ENCODE data around the gene OXA1L. TPM values are rescaled to one million over a fixed set of nuclear protein-coding genes. Genes with fewer than 3 reads are reported as not detected.
"Not testable (repeated sequence)": the region's sequence is repeated elsewhere in the genome, so short reads cannot be mapped to it uniquely, and the experiment has no call there.

OXA1L gene
- total RNA-seq, 1 donor from 2014 or later, result 62.8 TPM

DNA sequence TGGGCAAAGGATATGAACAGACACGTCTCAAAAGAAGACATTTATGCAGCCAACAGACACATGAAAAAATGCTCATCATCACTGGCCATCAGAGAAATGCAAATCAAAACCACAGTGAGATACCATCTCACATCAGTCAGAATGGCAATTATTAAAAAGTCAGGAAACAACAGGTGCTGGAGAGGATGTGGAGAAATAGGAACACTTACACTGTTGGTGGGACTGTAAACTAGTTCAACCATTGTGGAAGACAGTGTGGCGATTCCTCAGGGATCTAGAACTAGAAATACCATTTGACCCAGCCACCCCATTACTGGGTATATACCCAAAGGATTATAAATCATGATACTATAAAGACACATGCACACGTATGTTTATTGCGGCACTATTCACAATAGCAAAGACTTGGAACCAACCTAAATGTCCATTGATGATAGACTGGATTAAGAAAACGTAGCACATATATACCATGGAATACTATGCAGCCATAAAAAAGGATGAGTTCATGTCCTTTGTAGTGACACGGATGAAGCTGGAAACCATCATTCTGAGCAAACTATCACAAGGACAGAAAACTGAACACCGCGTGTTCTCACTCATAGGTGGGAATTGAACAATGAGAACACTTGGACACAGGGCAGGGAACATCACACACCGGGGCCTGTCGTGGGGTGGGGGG, 8.4 kb upstream of the OXA1L start:
- ATAC-seq; DNase-seq (ENCODE audit: low spot score); intact Hi-C loops (cut with DNase I): not testable (repeated sequence)

- ATAC-seq (no peak), DNase-seq (ENCODE audit: low spot score) (no peak)
- intact Hi-C loops (cut with DNase I), result no loop called here
Measured at GRCh38 chr14:22761734-22762133, 4.8 kb upstream of the OXA1L start.

GRCh38 chr14:22764382-22764781, 2.1 kb upstream of the OXA1L start:
- intact Hi-C loops (cut with DNase I), result no loop called here
- ATAC-seq, result no peak

DNA sequence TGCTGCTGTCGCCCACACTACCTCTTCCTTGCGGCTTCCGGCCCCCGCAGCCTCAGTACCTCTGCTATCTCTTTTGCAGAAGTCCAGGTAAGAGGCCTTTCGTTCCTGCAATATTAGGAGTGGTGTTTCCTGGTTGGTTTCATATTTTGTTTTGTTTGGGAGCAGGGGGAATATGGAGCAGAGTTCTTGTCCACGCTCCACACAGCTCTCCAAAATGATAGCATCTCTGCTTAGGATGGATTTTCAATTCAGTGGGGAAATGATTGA, 768 bp downstream of the OXA1L start:
- intact Hi-C loops (cut with DNase I), result no loop called here
- ATAC-seq (no peak), DNase-seq (ENCODE audit: low spot score) (no peak)

More at GRCh38 chr14:22764382-22764781, 2.1 kb upstream of the OXA1L start:
- no peak for DNase-seq (ENCODE audit: low spot score)

GRCh38 chr14:22768947-22769346, 2.5 kb downstream of the OXA1L start:
- intact Hi-C loops (cut with DNase I), result no loop called here
- no peak for ATAC-seq

DNA sequence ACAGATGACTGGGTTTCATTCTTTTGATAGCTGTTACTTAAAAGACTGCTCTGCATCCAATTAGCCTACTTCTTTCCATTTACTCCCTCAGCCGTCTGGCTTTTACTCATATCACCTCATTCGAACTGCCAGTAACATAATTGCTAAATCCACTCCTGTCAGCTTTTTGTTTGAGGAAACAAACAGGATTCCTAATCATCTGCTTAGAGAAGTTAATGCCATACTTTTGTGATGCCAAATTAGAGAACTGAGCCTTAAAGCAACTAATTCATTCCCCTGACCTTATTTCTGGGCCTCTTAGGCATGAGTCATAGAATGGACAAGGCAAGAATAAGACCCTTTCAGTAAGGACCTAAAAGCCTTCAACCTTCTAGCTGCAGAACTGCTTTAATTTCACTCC, 2.9 kb downstream of the OXA1L start:
- intact Hi-C loops (cut with DNase I), result no loop called here
- no peak for ATAC-seq
- DNase-seq (ENCODE audit: low spot score), result no peak

More at GRCh38 chr14:22768947-22769346, 2.5 kb downstream of the OXA1L start:
- DNase-seq (ENCODE audit: low spot score), result no peak

DNA sequence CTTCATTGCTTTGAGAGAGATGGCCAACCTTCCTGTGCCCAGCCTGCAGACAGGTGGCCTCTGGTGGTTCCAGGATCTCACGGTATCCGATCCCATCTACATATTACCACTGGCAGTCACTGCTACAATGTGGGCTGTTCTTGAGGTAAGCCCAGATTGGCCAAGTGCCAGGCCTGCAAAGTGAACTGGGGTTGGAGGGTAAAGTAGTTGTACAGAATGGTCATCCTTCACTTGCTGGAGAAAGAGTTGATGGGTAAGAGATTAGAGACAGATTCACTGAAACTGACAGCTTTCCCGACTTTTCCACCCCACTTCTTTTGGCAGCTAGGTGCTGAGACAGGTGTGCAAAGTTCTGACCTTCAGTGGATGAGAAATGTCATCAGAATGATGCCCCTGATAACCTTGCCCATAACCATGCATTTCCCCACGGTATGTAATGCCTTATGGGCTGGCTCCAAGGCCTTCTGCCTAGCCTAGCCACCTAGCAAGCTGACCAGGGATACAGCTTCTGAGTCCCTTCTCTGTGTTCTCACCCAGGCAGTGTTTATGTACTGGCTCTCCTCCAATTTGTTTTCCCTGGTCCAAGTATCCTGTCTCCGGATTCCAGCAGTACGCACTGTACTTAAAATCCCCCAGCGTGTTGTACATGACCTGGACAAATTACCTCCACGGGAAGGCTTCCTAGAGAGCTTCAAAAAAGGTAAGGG, 4.1 kb downstream of the OXA1L start:
- ATAC-seq (no peak), DNase-seq (ENCODE audit: low spot score) (no peak)
- intact Hi-C loops (cut with DNase I), result no loop called here

GRCh38 chr14:22772725-22773124, 6.2 kb downstream of the OXA1L start:
- intact Hi-C loops (cut with DNase I), result no loop called here
- DNase-seq (ENCODE audit: low spot score) (no peak), ATAC-seq (no peak)

GRCh38 chr14:22773162-22774010, 6.9 kb downstream of the OXA1L start:
- intact Hi-C loops (cut with DNase I), result no loop called here
- ATAC-seq (no peak), DNase-seq (ENCODE audit: low spot score) (no peak)

DNA sequence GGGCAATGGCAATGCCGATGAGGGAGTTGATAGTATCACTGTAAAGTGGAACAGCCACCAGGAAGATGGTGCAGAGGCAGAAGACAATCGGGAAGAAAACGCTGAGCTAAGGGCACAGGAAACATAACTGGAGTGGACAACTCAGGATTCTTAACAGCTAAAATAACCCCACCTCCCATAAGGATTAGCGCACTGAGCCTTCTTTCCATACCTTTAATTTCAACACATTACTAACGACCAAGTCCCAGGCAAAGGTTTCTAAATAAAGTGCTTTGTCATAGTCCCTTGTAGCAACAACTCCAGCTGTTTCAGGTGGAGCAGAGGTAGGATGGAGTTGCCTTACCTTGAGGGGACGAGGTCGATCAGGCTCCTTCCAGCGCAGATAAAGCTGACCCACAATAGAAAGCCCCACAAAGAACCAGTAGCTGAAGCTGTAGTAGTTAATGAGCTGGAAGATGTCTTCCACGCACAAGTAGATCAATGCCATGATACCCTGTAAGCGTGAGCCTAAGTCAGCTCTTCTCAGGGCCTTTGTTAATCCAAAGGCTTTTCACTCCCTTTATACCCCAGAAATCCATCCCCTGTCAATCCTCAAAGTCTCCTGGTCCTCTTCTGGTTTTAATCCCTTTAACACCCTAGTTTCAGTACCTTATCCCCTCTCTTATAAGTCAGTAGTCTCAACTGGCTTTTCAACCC, 7.7 kb downstream of the OXA1L start:
- intact Hi-C loops (cut with DNase I), result no loop called here
- no peak for ATAC-seq
- no peak for DNase-seq (ENCODE audit: low spot score)

DNA sequence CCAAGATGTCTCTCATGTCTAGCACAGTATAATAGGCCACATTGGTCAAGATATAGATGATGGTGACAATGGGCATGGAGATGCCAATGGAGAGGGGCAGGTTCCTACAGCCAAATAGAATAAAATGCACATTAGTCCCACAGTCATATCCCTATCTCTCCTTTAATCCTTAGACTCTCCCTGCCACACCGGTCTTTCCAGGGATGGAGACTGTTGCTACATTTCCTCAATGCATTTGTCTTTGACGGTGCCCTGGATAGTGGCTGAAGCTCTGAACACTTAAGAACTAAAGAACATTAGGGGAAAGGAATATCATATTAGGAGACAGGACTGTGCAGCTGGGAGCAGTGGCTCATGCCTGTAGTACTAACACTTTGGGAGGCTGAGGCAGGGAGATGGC, 9.7 kb downstream of the OXA1L start:
- DNase-seq (ENCODE audit: low spot score) (no peak), ATAC-seq (no peak)
- intact Hi-C loops (cut with DNase I), result no loop called here

DNA sequence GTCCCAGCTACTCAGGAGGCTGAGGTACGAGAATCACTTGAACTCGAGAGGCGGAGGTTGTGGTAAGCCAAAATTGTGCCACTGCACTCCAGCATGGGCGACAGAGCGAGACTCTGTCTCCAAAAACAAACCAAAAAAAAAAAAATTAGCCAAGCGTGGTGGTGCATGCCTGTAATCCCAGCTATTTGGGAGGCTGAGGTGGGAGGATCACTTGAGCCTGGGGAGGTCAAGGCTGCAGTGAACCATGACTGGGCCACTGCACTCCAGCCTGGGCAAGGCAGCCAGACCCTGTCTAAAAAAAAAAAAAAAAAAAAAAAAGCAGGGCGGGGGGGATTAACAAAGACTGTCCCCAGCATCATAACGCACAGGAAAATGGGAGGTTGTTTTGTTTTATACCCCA, 10.4 kb downstream of the OXA1L start:
- intact Hi-C loops (cut with DNase I); ATAC-seq: not testable (repeated sequence)

DNA sequence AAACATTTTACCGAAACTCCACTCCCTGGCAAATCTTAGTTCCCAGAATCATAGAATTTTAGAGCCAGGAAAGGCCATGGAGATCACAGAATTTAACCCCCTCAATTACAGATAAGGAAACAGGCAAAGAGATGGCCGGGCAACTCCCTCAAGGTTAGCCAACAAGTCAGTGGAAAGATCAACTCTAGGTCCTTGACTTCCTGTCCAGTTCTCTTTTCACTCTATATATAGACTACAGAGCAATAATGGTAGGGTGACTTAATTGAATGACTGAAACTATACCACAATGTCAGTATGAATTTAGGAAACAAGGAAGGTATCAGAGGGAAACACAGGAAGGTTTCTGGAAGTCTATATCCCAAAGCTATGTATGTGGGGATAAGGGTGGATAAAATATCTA, 11.6 kb downstream of the OXA1L start:
- intact Hi-C loops (cut with DNase I), result no loop called here
- DNase-seq (ENCODE audit: low spot score) (no peak), ATAC-seq (no peak)

More for the DNA sequence above, 10.4 kb downstream of the OXA1L start:
- not testable (repeated sequence) for DNase-seq (ENCODE audit: low spot score)

DNA sequence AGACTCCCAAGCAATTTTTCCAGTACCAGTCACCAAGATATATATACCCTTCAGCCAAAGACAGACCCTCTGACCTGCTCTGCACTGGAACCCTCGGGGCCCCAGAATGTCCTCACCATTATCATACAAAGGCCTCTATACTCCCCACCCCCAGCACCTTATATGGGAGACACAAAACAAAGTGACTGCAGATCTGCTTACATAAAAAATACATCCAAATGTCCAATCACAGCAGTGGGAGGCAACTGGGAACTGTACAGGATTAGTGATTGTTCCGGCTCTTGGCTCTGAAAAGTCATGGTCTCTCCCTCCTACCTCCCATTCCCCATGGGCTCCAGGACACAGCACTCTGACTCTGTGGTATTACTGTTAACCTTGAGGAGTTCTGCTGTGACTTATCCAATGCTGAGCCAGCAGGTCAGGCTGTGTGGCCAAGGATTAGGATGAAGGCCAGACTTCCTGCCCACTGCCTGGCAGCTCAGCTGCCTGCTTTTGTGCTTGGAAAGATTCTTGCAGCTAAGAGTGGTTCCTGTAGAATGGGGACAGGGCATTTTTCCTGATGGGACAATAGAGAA, 13.7 kb downstream of the OXA1L start:
- ATAC-seq, result peak; percentile 42
- intact Hi-C loops (cut with DNase I), result no loop called here

GRCh38 chr14:22780941-22781300, 14.4 kb downstream of the OXA1L start:
- intact Hi-C loops (cut with DNase I), result no loop called here
- DNase-seq (ENCODE audit: low spot score) (no peak), ATAC-seq (no peak)

More for the DNA sequence above, 13.7 kb downstream of the OXA1L start:
- DNase-seq (ENCODE audit: low spot score), result no peak

GRCh38 chr14:22781301-22781991, 15.0 kb downstream of the OXA1L start:
- DNase-seq (ENCODE audit: low spot score), result no peak
- no peak for ATAC-seq
- intact Hi-C loops (cut with DNase I), result no loop called here

GRCh38 chr14:22786685-22787084, 20.2 kb downstream of the OXA1L start:
- no peak for ATAC-seq
- no peak for DNase-seq (ENCODE audit: low spot score)
- intact Hi-C loops (cut with DNase I), result no loop called here

GRCh38 chr14:22791301-22791700, 24.8 kb downstream of the OXA1L start:
- ATAC-seq (peak; percentile 17), DNase-seq (ENCODE audit: low spot score) (no peak)
- intact Hi-C loops (cut with DNase I), result no loop called here

DNA sequence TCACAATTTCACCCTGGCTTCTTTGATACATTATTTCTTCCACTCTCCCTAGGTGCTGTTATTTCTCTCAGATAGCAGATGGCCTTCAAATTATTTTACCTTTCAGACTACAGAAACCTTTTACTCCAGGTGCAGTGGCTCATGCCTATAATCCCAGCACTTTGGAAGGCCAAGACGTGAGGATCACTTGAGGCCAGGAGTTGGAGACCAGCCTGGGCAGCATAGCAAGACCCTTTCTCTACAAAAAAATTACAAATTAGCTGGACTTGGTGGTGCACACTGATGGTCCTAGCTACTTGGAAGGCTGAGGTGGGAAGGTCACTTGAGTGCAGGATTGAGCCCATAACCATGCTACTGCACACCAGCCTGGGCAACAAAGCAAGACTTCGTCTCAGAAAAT, 25.7 kb downstream of the OXA1L start:
- intact Hi-C loops (cut with DNase I), result no loop called here
- ATAC-seq (no peak), DNase-seq (ENCODE audit: low spot score) (no peak)

Data from sciatic nerve (tissue), 2 donors.